ENCODE results near the gene AK4. TPM values are rescaled to one million over a fixed set of nuclear protein-coding genes. Genes with fewer than 3 reads are reported as not detected.
"Not testable (repeated sequence)": the region's sequence is repeated elsewhere in the genome, so short reads cannot be mapped to it uniquely, and the experiment has no call there.

The AK4 gene
- total and polyA plus RNA-seq, 4 donors: 52.3 to 106 (median 59.3) TPM

DNA sequence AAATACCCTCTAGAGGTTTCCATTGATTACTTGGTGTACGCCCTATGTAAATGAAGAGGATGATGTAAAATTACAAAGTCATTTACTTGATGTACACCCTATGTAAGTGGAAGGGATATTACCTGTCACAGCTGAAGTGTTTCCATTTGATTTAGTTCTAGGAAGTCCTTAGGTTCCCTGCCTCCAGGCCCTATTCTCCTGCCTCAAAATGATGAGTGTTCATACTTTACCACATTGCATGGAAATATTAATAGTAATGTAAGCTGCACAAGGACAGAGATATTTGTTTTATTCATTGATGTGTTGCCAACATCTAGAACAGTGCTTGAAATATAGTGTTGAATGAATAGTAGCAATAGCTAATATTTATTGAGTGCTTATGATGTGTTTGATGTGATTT, 9.5 kb upstream of the AK4 start:
- TF ChIP-seq RAD21 (IDR thresholded peaks at IDR 0.05) (no peak), HNF4G (IDR thresholded peaks at IDR 0.05) (no peak), YY1 (IDR thresholded peaks at IDR 0.05) (no peak), SP1 (IDR thresholded peaks at IDR 0.05) (no peak), FOXA2 (IDR thresholded peaks at IDR 0.05) (no peak), GABPA (IDR thresholded peaks at IDR 0.05 in 1 of 2, conservative IDR thresholded peaks at IDR 0.05 in 1 of 2) (no peak), NR2F2 (IDR thresholded peaks at IDR 0.05) (no peak), EGR1 (IDR thresholded peaks at IDR 0.05; ENCODE audit: low read depth in 2 of 2) (no peak), RXRA (IDR thresholded peaks at IDR 0.05) (no peak), TAF1 (conservative IDR thresholded peaks at IDR 0.05) (no peak), HNF4A (conservative IDR thresholded peaks at IDR 0.05) (no peak), FOXA1 (IDR thresholded peaks at IDR 0.05) (no peak)
- TF ChIP-seq, protein P1, sequence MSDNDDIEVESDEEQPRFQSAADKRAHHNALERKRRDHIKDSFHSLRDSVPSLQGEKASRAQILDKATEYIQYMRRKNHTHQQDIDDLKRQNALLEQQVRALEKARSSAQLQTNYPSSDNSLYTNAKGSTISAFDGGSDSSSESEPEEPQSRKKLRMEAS (IDR thresholded peaks at IDR 0.05): no peak
- TF ChIP-seq, protein P2, sequence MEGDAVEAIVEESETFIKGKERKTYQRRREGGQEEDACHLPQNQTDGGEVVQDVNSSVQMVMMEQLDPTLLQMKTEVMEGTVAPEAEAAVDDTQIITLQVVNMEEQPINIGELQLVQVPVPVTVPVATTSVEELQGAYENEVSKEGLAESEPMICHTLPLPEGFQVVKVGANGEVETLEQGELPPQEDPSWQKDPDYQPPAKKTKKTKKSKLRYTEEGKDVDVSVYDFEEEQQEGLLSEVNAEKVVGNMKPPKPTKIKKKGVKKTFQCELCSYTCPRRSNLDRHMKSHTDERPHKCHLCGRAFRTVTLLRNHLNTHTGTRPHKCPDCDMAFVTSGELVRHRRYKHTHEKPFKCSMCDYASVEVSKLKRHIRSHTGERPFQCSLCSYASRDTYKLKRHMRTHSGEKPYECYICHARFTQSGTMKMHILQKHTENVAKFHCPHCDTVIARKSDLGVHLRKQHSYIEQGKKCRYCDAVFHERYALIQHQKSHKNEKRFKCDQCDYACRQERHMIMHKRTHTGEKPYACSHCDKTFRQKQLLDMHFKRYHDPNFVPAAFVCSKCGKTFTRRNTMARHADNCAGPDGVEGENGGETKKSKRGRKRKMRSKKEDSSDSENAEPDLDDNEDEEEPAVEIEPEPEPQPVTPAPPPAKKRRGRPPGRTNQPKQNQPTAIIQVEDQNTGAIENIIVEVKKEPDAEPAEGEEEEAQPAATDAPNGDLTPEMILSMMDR (IDR thresholded peaks at IDR 0.05; ENCODE audit: low read depth, low read length, missing input control): no peak
- TF ChIP-seq, protein P3, sequence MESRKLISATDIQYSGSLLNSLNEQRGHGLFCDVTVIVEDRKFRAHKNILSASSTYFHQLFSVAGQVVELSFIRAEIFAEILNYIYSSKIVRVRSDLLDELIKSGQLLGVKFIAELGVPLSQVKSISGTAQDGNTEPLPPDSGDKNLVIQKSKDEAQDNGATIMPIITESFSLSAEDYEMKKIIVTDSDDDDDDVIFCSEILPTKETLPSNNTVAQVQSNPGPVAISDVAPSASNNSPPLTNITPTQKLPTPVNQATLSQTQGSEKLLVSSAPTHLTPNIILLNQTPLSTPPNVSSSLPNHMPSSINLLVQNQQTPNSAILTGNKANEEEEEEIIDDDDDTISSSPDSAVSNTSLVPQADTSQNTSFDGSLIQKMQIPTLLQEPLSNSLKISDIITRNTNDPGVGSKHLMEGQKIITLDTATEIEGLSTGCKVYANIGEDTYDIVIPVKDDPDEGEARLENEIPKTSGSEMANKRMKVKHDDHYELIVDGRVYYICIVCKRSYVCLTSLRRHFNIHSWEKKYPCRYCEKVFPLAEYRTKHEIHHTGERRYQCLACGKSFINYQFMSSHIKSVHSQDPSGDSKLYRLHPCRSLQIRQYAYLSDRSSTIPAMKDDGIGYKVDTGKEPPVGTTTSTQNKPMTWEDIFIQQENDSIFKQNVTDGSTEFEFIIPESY (IDR thresholded peaks at IDR 0.05): no peak
- TF ChIP-seq, protein P4, sequence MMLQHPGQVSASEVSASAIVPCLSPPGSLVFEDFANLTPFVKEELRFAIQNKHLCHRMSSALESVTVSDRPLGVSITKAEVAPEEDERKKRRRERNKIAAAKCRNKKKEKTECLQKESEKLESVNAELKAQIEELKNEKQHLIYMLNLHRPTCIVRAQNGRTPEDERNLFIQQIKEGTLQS (IDR thresholded peaks at IDR 0.05): no peak
- TF ChIP-seq, protein P5, sequence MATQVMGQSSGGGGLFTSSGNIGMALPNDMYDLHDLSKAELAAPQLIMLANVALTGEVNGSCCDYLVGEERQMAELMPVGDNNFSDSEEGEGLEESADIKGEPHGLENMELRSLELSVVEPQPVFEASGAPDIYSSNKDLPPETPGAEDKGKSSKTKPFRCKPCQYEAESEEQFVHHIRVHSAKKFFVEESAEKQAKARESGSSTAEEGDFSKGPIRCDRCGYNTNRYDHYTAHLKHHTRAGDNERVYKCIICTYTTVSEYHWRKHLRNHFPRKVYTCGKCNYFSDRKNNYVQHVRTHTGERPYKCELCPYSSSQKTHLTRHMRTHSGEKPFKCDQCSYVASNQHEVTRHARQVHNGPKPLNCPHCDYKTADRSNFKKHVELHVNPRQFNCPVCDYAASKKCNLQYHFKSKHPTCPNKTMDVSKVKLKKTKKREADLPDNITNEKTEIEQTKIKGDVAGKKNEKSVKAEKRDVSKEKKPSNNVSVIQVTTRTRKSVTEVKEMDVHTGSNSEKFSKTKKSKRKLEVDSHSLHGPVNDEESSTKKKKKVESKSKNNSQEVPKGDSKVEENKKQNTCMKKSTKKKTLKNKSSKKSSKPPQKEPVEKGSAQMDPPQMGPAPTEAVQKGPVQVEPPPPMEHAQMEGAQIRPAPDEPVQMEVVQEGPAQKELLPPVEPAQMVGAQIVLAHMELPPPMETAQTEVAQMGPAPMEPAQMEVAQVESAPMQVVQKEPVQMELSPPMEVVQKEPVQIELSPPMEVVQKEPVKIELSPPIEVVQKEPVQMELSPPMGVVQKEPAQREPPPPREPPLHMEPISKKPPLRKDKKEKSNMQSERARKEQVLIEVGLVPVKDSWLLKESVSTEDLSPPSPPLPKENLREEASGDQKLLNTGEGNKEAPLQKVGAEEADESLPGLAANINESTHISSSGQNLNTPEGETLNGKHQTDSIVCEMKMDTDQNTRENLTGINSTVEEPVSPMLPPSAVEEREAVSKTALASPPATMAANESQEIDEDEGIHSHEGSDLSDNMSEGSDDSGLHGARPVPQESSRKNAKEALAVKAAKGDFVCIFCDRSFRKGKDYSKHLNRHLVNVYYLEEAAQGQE (IDR thresholded peaks at IDR 0.05): no peak
- Histone ChIP-seq H3K27me3 (ENCODE audit: control insufficient read depth in 4 of 4, insufficient read depth in 4 of 4, low read length in 3 of 4) (no peaks in the 10 kb centered on the region), H3K9ac (ENCODE audit: low read depth in 1 of 2, low read length in 2 of 2) (no peak overlapping the region), H3K9me3 (ENCODE audit: control insufficient read depth in 4 of 4, low read length in 3 of 4) (no peaks in the 10 kb centered on the region), H3K36me3 (ENCODE audit: control insufficient read depth in 4 of 4, insufficient read depth in 3 of 4, low read depth in 1 of 4, low read length in 3 of 4) (no peaks in the 10 kb centered on the region), H3K4me3 (ENCODE audit: low read depth in 1 of 3, low read length in 3 of 3) (no peak overlapping the region), H3K4me1 (ENCODE audit: control insufficient read depth in 4 of 4, insufficient read depth in 4 of 4, low read length in 3 of 4) (peaks cover 0 to 2% (median 0%) of the 10 kb centered on the region in 4 donors), H3K27ac (ENCODE audit: low read depth in 1 of 2, low read length in 2 of 2) (no peak overlapping the region)
- 91% methylated on average over 1 of the region's 1 CpG for WGBS
- DNase-seq (ENCODE audit: low spot score): no peak

DNA sequence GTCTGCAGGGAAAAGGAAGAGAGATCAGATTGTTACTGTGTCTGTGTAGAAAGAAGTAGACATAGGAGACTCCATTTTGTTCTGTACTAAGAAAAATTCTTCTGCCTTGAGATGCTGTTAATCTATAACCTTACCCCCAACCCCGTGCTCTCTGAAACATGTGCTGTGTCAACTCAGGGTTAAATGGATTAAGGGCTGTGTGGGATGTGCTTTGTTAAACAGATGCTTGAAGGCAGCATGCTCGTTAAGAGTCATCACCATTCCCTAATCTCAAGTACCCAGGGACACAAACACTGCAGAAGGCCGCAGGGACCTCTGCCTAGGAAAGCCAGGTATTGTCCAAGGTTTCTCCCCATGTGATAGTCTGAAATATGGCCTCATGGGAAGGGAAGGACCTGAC, 8.2 kb upstream of the AK4 start:
- not testable (repeated sequence) for H3K27ac ChIP-seq (ENCODE audit: low read depth in 1 of 2, low read length in 2 of 2); H3K36me3 ChIP-seq (ENCODE audit: control insufficient read depth in 4 of 4, insufficient read depth in 3 of 4, low read depth in 1 of 4, low read length in 3 of 4); H3K9me3 ChIP-seq (ENCODE audit: control insufficient read depth in 4 of 4, low read length in 3 of 4); H3K4me3 ChIP-seq (ENCODE audit: low read depth in 1 of 3, low read length in 3 of 3); DNase-seq (ENCODE audit: low spot score); H3K9ac ChIP-seq (ENCODE audit: low read depth in 1 of 2, low read length in 2 of 2); H3K27me3 ChIP-seq (ENCODE audit: control insufficient read depth in 4 of 4, insufficient read depth in 4 of 4, low read length in 3 of 4)
- peaks cover 0 to 11% (median 3%) of the 10 kb centered on the region in 4 donors for H3K4me1 ChIP-seq (ENCODE audit: control insufficient read depth in 4 of 4, insufficient read depth in 4 of 4, low read length in 3 of 4)
- WGBS: 82% methylated on average over 3 of the region's 3 CpGs
